GM19351 (cell line): ENCODE results near the gene METRN.

Source experiments
- ATAC-seq: cut with Tn5 transposase; IDR thresholded peaks from one replicate; pipeline ENCODE4 v1.9.1; 2021; ENCODE audit warnings: mild to moderate bottlenecking, moderate library complexity; ENCODE audit not compliant: unreplicated experiment

Gene METRN

GRCh38 chr16:722835-723633 is 8.1 kb downstream of the METRN start:
- ATAC-seq, result no peak

- no peak for ATAC-seq
Observed at GRCh38 chr16:723695-724094, 8.8 kb downstream of the METRN start.

- ATAC-seq, result no peak
Observed at GRCh38 chr16:724188-725040, 9.5 kb downstream of the METRN start.

GRCh38 chr16:725041-725376 is 10.1 kb downstream of the METRN start:
- ATAC-seq, result no peak

- ATAC-seq, result no peak
Observed at GRCh38 chr16:725463-726187, 10.7 kb downstream of the METRN start.

GRCh38 chr16:726188-726437 is 11.2 kb downstream of the METRN start:
- no peak for ATAC-seq

GRCh38 chr16:726438-727290 is 11.7 kb downstream of the METRN start, which contains the start of the genes CCDC78 and HAGHL:
TSS of gene CCDC78 (minus strand) at chr16:726443. CDS start at chr16:726367, 76 bp downstream.
TSS of gene HAGHL (plus strand) at chr16:727106. CDS start at chr16:727510, 404 bp downstream.
- peak; percentile 37 for ATAC-seq

GRCh38 chr16:727291-727977 is 12.5 kb downstream of the METRN start:
- ATAC-seq, result peak; percentile 14

- ATAC-seq, result no peak
Observed at GRCh38 chr16:728131-728889, 13.4 kb downstream of the METRN start.

GRCh38 chr16:728890-729744 is 14.2 kb downstream of the METRN start:
- ATAC-seq, result no peak

GRCh38 chr16:729768-730665 is 15.1 kb downstream of the METRN start:
- no peak for ATAC-seq

- no peak for ATAC-seq
Observed at GRCh38 chr16:730666-731509, 16.0 kb downstream of the METRN start.

GRCh38 chr16:732332-732731 is 17.4 kb downstream of the METRN start:
- no peak for ATAC-seq

- ATAC-seq, result no peak
Observed at GRCh38 chr16:732936-733335, 18.0 kb downstream of the METRN start.

- no peak for ATAC-seq
Observed at GRCh38 chr16:733382-734207, 18.7 kb downstream of the METRN start.
